Cardiac muscle cell (in vitro differentiated cells and primary cell): ENCODE measurements around the gene PARD3. TPM values are rescaled to one million over a fixed set of nuclear protein-coding genes. Genes with fewer than 3 reads are reported as not detected.
A peak's percentile ranks its signal among the peaks of the same experiment; 100 is the strongest.

Experiments
- DNase-seq, 2 donors: peaks; one replicate each; pipeline versions ENCODE4 v3.0.0 to v3.0.0-alpha.2; 2010 to 2017; ENCODE audit warnings: low read depth in 1 of 2, low spot score in 1 of 2
- H3K27ac ChIP-seq: fragments of 200-600 bp; sonication (generic); 2 replicates; pipeline ENCODE4 v1.5.1; 2016
- H3K27me3 ChIP-seq: fragments of 200-600 bp; sonication (generic); 2 replicates; pipeline ENCODE4 v1.6.0; 2016; ENCODE audit warnings: control low read depth
- H3K36me3 ChIP-seq: fragments of 200-600 bp; sonication (generic); 2 replicates; pipeline ENCODE4 v1.5.1; 2016; ENCODE audit warnings: control low read depth
- H3K4me1 ChIP-seq: fragments of 200-600 bp; sonication (generic); 2 replicates; pipeline ENCODE4 v1.8.1; 2017; ENCODE audit warnings: low read depth, mild to moderate bottlenecking, mixed run types
- H3K4me3 ChIP-seq: fragments of 200-600 bp; sonication (generic); 2 replicates; pipeline ENCODE4 v1.5.1; 2016; ENCODE audit warnings: mild to moderate bottlenecking
- H3K9me3 ChIP-seq: fragments of 200-600 bp; sonication (generic); 2 replicates; pipeline ENCODE4 v1.5.1; 2017; ENCODE audit warnings: low read depth, mild to moderate bottlenecking, control low read depth
- CTCF ChIP-seq: IDR thresholded peaks from 2 replicates; pipeline ENCODE4 v1.5.1; 2012; ENCODE audit warnings: low read depth, mild to moderate bottlenecking, low read length
- polyA plus RNA-seq: library from polyadenylated mRNA; unstranded; fragments of >200 nt; fragmentation: Nextera tagmentation; extraction: Ambion mirVana; gene quantifications from 2 replicates; pipeline ENCODE4 v1.2.1, GENCODE V29; 2016
- total RNA-seq: library from RNA; depleted of rRNA; stranded (reverse); fragments of >200 nt; gene quantifications from 2 replicates; pipeline ENCODE4 v1.2.3, GENCODE V29; 2016

The PARD3 gene
- total and polyA plus RNA-seq, 2 experiments from 2014 or later = 36.5 to 64.8 TPM

DNA sequence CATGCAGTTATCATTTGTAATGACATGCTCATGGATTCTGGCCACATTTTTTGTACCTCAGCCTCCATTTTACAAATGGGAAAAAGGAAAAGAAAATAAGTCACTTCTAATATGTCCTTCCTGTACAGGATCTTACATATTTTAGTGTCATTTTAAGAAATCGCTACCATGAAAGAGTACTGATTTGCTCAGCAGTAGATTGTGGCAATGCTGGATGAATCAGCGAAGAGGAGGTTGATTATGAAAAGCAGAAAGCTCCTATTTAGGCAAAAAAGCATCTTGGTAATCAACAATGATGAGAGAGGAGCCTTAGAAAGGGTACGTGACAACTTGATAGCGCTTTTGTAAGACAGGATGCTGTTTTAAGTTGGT is 522.9 kb downstream of the PARD3 start:
- DNase-seq = peak in 1 of 2 donors; percentile 50
- Histone ChIP-seq H3K4me1 (peaks cover 6% of the 10 kb centered on the region), H3K27ac (no peak overlapping the region)

GRCh38 chr10:34291466-34292193 is 523.5 kb downstream of the PARD3 start:
- H3K27me3 ChIP-seq = no peaks in the 10 kb centered on the region
- H3K4me3 ChIP-seq = no peak overlapping the region
- H3K36me3 ChIP-seq = no peaks in the 10 kb centered on the region
- H3K4me1 ChIP-seq = peaks cover 6% of the 10 kb centered on the region
- no peak for TF ChIP-seq CTCF
- H3K9me3 ChIP-seq = no peaks in the 10 kb centered on the region
- no peak for DNase-seq
- H3K27ac ChIP-seq = no peak overlapping the region

More for the DNA sequence above, 522.9 kb downstream of the PARD3 start:
- no peak overlapping the region for H3K4me3 ChIP-seq
- no peak for TF ChIP-seq CTCF
- H3K9me3 ChIP-seq = no peaks in the 10 kb centered on the region
- H3K36me3 ChIP-seq = no peaks in the 10 kb centered on the region
- no peaks in the 10 kb centered on the region for H3K27me3 ChIP-seq

DNA sequence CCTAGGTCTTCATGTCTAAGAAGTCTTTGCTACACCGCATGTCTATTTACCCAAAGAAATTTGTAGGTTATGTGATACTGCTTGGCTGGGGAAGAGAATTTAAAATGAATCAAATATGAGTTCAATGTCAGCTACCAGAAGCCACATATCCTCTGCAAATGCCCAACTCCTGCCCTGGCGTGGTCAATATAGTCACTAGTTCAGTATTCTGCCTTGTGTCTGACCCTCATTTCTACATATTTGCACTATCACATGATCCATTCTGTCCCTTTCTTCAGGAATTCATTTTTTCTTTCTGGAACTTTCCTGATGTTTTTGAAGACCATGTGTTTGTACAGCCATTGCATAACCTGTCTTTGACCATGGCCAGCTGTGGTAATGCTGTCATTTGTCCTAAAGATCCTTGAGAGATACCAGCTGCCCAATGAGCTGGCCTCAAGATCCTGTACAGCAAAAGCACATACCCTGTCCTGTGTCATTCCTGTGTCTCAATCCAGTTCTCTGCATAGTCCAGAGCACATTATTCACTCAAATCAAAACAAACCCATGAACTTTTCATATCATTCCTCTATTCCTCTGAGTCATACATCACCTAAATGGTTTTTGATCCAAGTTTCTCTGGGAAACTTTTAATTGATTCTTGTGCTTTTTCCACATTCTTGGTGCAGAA is 524.5 kb downstream of the PARD3 start:
- H3K4me3 ChIP-seq = no peak overlapping the region
- H3K4me1 ChIP-seq = peaks cover 6% of the 10 kb centered on the region
- no peak overlapping the region for H3K27ac ChIP-seq
- DNase-seq = peak in 1 of 2 donors; percentile 73
- H3K36me3 ChIP-seq = no peaks in the 10 kb centered on the region
- no peaks in the 10 kb centered on the region for H3K27me3 ChIP-seq
- no peak for TF ChIP-seq CTCF
- no peaks in the 10 kb centered on the region for H3K9me3 ChIP-seq

DNA sequence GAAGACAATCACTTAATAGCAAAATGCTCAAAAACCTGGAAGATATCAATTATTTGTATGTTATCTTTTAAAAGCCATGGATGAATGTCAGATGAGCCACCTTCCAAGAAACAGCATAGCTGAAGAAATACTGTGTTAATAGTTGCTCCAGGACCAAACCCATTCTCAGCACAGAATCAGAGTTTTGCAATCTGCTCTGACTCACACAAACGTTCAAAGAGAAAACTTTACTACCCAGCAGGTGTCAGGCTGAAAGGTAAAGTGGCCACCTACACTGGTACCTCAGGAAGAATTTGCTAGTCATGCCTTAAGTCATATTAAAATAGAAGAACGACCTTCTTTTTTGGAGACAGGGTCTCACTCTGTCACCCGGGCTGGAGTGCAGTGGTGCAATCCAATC is 526.5 kb downstream of the PARD3 start:
- H3K27ac ChIP-seq = no peak overlapping the region
- no peaks in the 10 kb centered on the region for H3K27me3 ChIP-seq
- no peak overlapping the region for H3K4me3 ChIP-seq
- DNase-seq = peak in 1 of 2 donors; percentile 18
- TF ChIP-seq CTCF = no peak
- H3K36me3 ChIP-seq = no peaks in the 10 kb centered on the region
- H3K9me3 ChIP-seq = no peaks in the 10 kb centered on the region
- H3K4me1 ChIP-seq = peaks cover 6% of the 10 kb centered on the region

GRCh38 chr10:34286136-34286739 is 528.9 kb downstream of the PARD3 start:
- no peak for TF ChIP-seq CTCF
- DNase-seq = peak in 1 of 2 donors; percentile 19
- H3K27me3 ChIP-seq = no peaks in the 10 kb centered on the region
- no peaks in the 10 kb centered on the region for H3K36me3 ChIP-seq
- H3K4me3 ChIP-seq = no peak overlapping the region
- no peaks in the 10 kb centered on the region for H3K9me3 ChIP-seq
- no peaks in the 10 kb centered on the region for H3K4me1 ChIP-seq
- H3K27ac ChIP-seq = no peak overlapping the region
